Vagina (tissue), 2 donors: ENCODE data around the gene ASPHD2. TPM values are rescaled to one million over a fixed set of nuclear protein-coding genes. Genes with fewer than 3 reads are reported as not detected.
A peak's percentile ranks its signal among the peaks of the same experiment; 100 is the strongest.

ENCODE experiments used
- DNase-seq, 2 donors: peaks; one replicate each; pipeline ENCODE4 v3.0.0-alpha.2; 2017; ENCODE audit errors: extremely low spot score in 2 of 2
- H3K27ac ChIP-seq: fragments of 200-600 bp; sonication (generic); one replicate; pipeline ENCODE4 v1.5.1; 2019
- H3K27me3 ChIP-seq: fragments of 200-600 bp; sonication (generic); one replicate; pipeline ENCODE4 v1.5.1; 2019
- H3K36me3 ChIP-seq, 2 donors: fragments of 200-600 bp; sonication (generic); one replicate each; pipeline ENCODE4 v1.5.1; 2017 to 2019
- H3K4me1 ChIP-seq: fragments of 200-600 bp; sonication (generic); one replicate; pipeline ENCODE4 v1.5.1; 2019
- H3K4me3 ChIP-seq, 2 donors: fragments of 200-600 bp; sonication (generic); 1 replicate in 1 of 2; 2 replicates in 1 of 2; pipeline ENCODE4 v1.5.1; 2016 to 2019
- H3K9me3 ChIP-seq: fragments of 200-600 bp; sonication (generic); one replicate; pipeline ENCODE4 v1.5.1; 2019
- CTCF ChIP-seq, 3 experiments: fragments of 450-650 bp in 2 of 3; fragments of 200-600 bp in 1 of 3; sonication (generic) in 1 of 3; IDR thresholded peaks; one replicate each; pipeline ENCODE4 v1.5.1; 2017 to 2019; ENCODE audit warnings: antibody characterized with exemption in 3 of 3, mild to moderate bottlenecking in 2 of 3, moderate library complexity in 2 of 3
- POLR2A ChIP-seq, 2 donors: fragments of 450-650 bp; IDR thresholded peaks; one replicate each; pipeline ENCODE4 v1.6.1; 2017; ENCODE audit warnings: antibody characterized with exemption in 2 of 2, mild to moderate bottlenecking in 2 of 2, moderate library complexity in 2 of 2
- POLR2AphosphoS5 ChIP-seq, 2 donors: sonication (generic); formaldehyde crosslinking; IDR thresholded peaks; one replicate each; pipeline ENCODE4 v1.9.0; 2017; ENCODE audit warnings: antibody characterized with exemption in 2 of 2, mild to moderate bottlenecking in 2 of 2, low read depth in 1 of 2; ENCODE audit not compliant: insufficient read depth in 1 of 2
- intact Hi-C: fragments of 100-400 bp; cut with DNase I; formaldehyde crosslinking; loops from one replicate; pipeline ENCODE4 v1.15.1; 2023
- total RNA-seq: library from RNA; depleted of rRNA; stranded (reverse); fragments of >200 nt; gene quantifications from one replicate; pipeline ENCODE4 v1.2.3, GENCODE V29; 2016

The ASPHD2 gene
- total RNA-seq, 1 donor from 2014 or later, result 2.2 TPM

- Histone ChIP-seq H3K4me1 (no peaks in the 10 kb centered on the region), H3K4me3 (no peak overlapping the region), H3K9me3 (no peaks in the 10 kb centered on the region), H3K27me3 (no peaks in the 10 kb centered on the region), H3K36me3 (peaks cover 0 to 78% of the 10 kb centered on the region in 2 donors), H3K27ac (no peak overlapping the region)
- intact Hi-C loops, result no loop called here
- no peak for TF ChIP-seq POLR2AphosphoS5 (IDR thresholded peaks at IDR 0.05; ENCODE audit: insufficient read depth in 1 of 2, low read depth in 1 of 2)
- TF ChIP-seq POLR2A (IDR thresholded peaks at IDR 0.05), result no peak
- no peak for TF ChIP-seq CTCF (IDR thresholded peaks at IDR 0.05)
- no peak for DNase-seq
Observed at GRCh38 chr22:26470807-26471206, 41.7 kb downstream of the ASPHD2 start.

GRCh38 chr22:26471522-26471921, 42.5 kb downstream of the ASPHD2 start:
- Histone ChIP-seq H3K27ac (no peak overlapping the region), H3K9me3 (no peaks in the 10 kb centered on the region), H3K36me3 (peaks cover 0 to 78% of the 10 kb centered on the region in 2 donors), H3K4me3 (no peak overlapping the region), H3K4me1 (no peaks in the 10 kb centered on the region), H3K27me3 (no peaks in the 10 kb centered on the region)
- DNase-seq, result no peak
- peak in 1 of 2 donors; percentile 26 for TF ChIP-seq POLR2AphosphoS5 (IDR thresholded peaks at IDR 0.05; ENCODE audit: insufficient read depth in 1 of 2, low read depth in 1 of 2)
- no peak for TF ChIP-seq POLR2A (IDR thresholded peaks at IDR 0.05)
- intact Hi-C loops, result no loop called here

- TF ChIP-seq CTCF (IDR thresholded peaks at IDR 0.05), result no peak
- TF ChIP-seq POLR2A (IDR thresholded peaks at IDR 0.05), result no peak
- TF ChIP-seq POLR2AphosphoS5 (IDR thresholded peaks at IDR 0.05; ENCODE audit: insufficient read depth in 1 of 2, low read depth in 1 of 2), result no peak
- no peak for DNase-seq
- Histone ChIP-seq H3K36me3 (peaks cover 0 to 62% of the 10 kb centered on the region in 2 donors), H3K27ac (no peak overlapping the region), H3K9me3 (no peaks in the 10 kb centered on the region), H3K27me3 (no peaks in the 10 kb centered on the region), H3K4me1 (peaks cover 12% of the 10 kb centered on the region), H3K4me3 (no peak overlapping the region)
- intact Hi-C loops, result no loop called here
Observed at GRCh38 chr22:26474682-26475081, 45.6 kb downstream of the ASPHD2 start.

GRCh38 chr22:26476705-26477340, 47.8 kb downstream of the ASPHD2 start:
- Histone ChIP-seq H3K4me1 (peaks cover 34% of the 10 kb centered on the region), H3K27ac (no peak overlapping the region), H3K4me3 (no peak overlapping the region), H3K9me3 (no peaks in the 10 kb centered on the region), H3K36me3 (peaks cover 0 to 40% of the 10 kb centered on the region in 2 donors), H3K27me3 (no peaks in the 10 kb centered on the region)
- intact Hi-C loops, result no loop called here
- TF ChIP-seq CTCF (IDR thresholded peaks at IDR 0.05) (no peak), POLR2A (IDR thresholded peaks at IDR 0.05) (no peak), POLR2AphosphoS5 (IDR thresholded peaks at IDR 0.05; ENCODE audit: insufficient read depth in 1 of 2, low read depth in 1 of 2) (no peak)
- no peak for DNase-seq

- Histone ChIP-seq H3K4me3 (no peak overlapping the region), H3K27me3 (no peaks in the 10 kb centered on the region), H3K9me3 (no peaks in the 10 kb centered on the region), H3K36me3 (peaks cover 0 to 35% of the 10 kb centered on the region in 2 donors), H3K27ac (no peak overlapping the region), H3K4me1 (peaks cover 39% of the 10 kb centered on the region)
- no peak for DNase-seq
- TF ChIP-seq CTCF (IDR thresholded peaks at IDR 0.05), result no peak
- no peak for TF ChIP-seq POLR2A (IDR thresholded peaks at IDR 0.05)
- TF ChIP-seq POLR2AphosphoS5 (IDR thresholded peaks at IDR 0.05; ENCODE audit: insufficient read depth in 1 of 2, low read depth in 1 of 2), result no peak
- intact Hi-C loops, result no loop called here
Observed at GRCh38 chr22:26477341-26477731, 48.3 kb downstream of the ASPHD2 start.
